MM.1S (cell line): ENCODE results near the gene PLXNA2.

Source experiments
- DNase-seq: peaks from one replicate; pipeline ENCODE4 v3.0.0-alpha.2; 2015
- H2AFZ ChIP-seq: fragments of 300-600 bp; sonication (generic); 2 replicates; pipeline ENCODE4 v1.6.0; 2016; ENCODE audit warnings: antibody characterized with exemption, low read length
- H3F3A ChIP-seq: fragments of 300-600 bp; sonication (generic); 2 replicates; pipeline ENCODE4 v1.6.1; 2016; ENCODE audit warnings: mild to moderate bottlenecking, antibody characterized with exemption, low read length, moderate library complexity, mixed read lengths; ENCODE audit not compliant: insufficient read depth
- H3K27ac ChIP-seq: fragments of 300-600 bp; sonication (generic); 2 replicates; pipeline ENCODE4 v1.5.1; 2016; ENCODE audit warnings: mild to moderate bottlenecking, low read length
- H3K27me3 ChIP-seq: fragments of 300-600 bp; sonication (generic); replicated peaks from 2 replicates; pipeline ENCODE4 v1.6.0; 2016; ENCODE audit warnings: low read length; ENCODE audit not compliant: insufficient read depth
- H3K36me3 ChIP-seq: fragments of 300-600 bp; sonication (generic); replicated peaks from 2 replicates; pipeline ENCODE4 v1.6.1; 2016; ENCODE audit warnings: mild to moderate bottlenecking, low read length, mixed read lengths; ENCODE audit not compliant: insufficient read depth
- H3K4me1 ChIP-seq: fragments of 300-600 bp; sonication (generic); 2 replicates; pipeline ENCODE4 v1.6.1; 2016; ENCODE audit warnings: low read length, mixed read lengths
- H3K4me2 ChIP-seq: fragments of 300-600 bp; sonication (generic); 2 replicates; pipeline ENCODE4 v1.6.0; 2016; ENCODE audit warnings: low read depth, low read length
- H3K4me3 ChIP-seq: fragments of 300-600 bp; sonication (generic); 2 replicates; pipeline ENCODE4 v1.5.1; 2016; ENCODE audit warnings: low read length, mixed read lengths
- H3K79me2 ChIP-seq: fragments of 300-600 bp; sonication (generic); 2 replicates; pipeline ENCODE4 v1.6.1; 2016; ENCODE audit warnings: mixed run types, low read length, mixed read lengths
- H3K9ac ChIP-seq: fragments of 300-600 bp; sonication (generic); 2 replicates; pipeline ENCODE4 v1.6.1; 2016; ENCODE audit warnings: low read length, mixed read lengths
- H3K9me2 ChIP-seq: fragments of 300-600 bp; sonication (generic); replicated peaks from 2 replicates; pipeline ENCODE4 v1.6.1; 2016; ENCODE audit warnings: mild to moderate bottlenecking, low read length, mixed read lengths; ENCODE audit not compliant: insufficient read depth
- H3K9me3 ChIP-seq: fragments of 300-600 bp; sonication (generic); replicated peaks from 2 replicates; pipeline ENCODE4 v1.6.1; 2016; ENCODE audit warnings: mild to moderate bottlenecking, low read length, mixed read lengths; ENCODE audit not compliant: insufficient read depth
- H4K20me1 ChIP-seq: fragments of 300-600 bp; sonication (generic); 2 replicates; pipeline ENCODE4 v1.6.1; 2016; ENCODE audit warnings: mild to moderate bottlenecking, low read length, moderate library complexity, mixed read lengths; ENCODE audit not compliant: insufficient read depth
- EZH2 ChIP-seq: fragments of 300-600 bp; sonication (generic); optimal IDR thresholded peaks from 2 replicates; pipeline ENCODE3; 2017; ENCODE audit warnings: low read depth, mild to moderate bottlenecking, antibody characterized with exemption, low read length, mixed read lengths
- EZH2phosphoT487 ChIP-seq: fragments of 300-600 bp; sonication (generic); IDR thresholded peaks from 2 replicates; pipeline ENCODE4 v1.6.1; 2018; ENCODE audit warnings: antibody characterized with exemption, low read length
- TF ChIP-seq, protein P1 (sequence below): fragments of 300-600 bp; sonication (generic); IDR thresholded peaks from 2 replicates; pipeline ENCODE4 v1.5.1; 2016; ENCODE audit warnings: antibody characterized with exemption, low read length, mixed read lengths

Gene PLXNA2

DNA sequence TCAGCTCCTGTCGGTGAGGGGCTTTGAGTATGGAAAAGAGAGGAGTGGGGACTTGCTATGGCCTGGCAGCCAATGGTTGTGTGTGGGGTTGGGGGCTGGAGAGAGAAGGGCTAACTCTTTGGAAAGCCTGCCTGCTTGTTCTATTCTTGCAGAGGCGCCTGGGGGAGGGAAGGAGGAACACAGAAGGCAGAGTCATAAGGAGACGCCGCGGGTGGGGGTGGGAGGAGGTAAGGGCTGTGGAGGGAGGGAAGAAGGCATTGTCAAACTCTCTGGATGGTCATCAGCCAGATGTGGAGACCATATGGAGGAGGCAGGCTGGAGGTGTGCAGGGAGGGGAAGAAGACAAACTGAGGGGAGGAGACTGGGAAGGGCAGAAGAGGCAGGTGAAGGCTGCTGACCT is 70.0 kb downstream of the PLXNA2 start:
- Histone ChIP-seq H4K20me1 (no peaks in the 10 kb centered on the region), H3K27ac (no peak overlapping the region), H3K9me2 (no peaks in the 10 kb centered on the region), H3K4me2 (no peak overlapping the region), H3K9ac (no peak overlapping the region), H3F3A (peaks cover 4% of the 10 kb centered on the region), H3K4me1 (peaks cover 10% of the 10 kb centered on the region), H3K27me3 (no peaks in the 10 kb centered on the region), H3K36me3 (no peaks in the 10 kb centered on the region), H3K79me2 (no peaks in the 10 kb centered on the region), H2AFZ (no peak overlapping the region), H3K4me3 (no peak overlapping the region), H3K9me3 (no peaks in the 10 kb centered on the region)
- no peak for TF ChIP-seq EZH2
- no peak for TF ChIP-seq EZH2phosphoT487
- no peak for DNase-seq

DNA sequence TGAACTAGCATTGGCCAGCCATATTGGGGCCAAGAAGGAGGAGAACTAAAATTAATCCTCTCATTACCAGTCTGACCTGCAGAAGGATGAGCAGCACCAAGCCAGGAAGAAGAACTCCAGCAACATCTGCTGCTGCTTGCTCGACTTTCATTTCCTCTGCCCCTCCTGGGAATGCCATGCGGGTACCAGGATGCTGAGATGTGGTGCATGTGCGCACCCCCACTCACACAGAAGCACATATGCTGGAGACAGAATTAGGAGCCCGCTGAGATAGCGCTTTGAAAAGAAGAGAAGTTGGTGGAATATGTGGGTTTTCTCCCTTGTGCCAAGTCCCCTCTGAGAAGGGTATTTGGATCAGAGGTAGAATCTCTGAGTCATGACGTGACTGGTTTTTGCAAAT is 70.4 kb downstream of the PLXNA2 start:
- H3K27ac ChIP-seq: no peak overlapping the region
- H3K36me3 ChIP-seq: no peaks in the 10 kb centered on the region
- H3K4me2 ChIP-seq: no peak overlapping the region
- no peak for TF ChIP-seq EZH2phosphoT487
- TF ChIP-seq, protein P1, sequence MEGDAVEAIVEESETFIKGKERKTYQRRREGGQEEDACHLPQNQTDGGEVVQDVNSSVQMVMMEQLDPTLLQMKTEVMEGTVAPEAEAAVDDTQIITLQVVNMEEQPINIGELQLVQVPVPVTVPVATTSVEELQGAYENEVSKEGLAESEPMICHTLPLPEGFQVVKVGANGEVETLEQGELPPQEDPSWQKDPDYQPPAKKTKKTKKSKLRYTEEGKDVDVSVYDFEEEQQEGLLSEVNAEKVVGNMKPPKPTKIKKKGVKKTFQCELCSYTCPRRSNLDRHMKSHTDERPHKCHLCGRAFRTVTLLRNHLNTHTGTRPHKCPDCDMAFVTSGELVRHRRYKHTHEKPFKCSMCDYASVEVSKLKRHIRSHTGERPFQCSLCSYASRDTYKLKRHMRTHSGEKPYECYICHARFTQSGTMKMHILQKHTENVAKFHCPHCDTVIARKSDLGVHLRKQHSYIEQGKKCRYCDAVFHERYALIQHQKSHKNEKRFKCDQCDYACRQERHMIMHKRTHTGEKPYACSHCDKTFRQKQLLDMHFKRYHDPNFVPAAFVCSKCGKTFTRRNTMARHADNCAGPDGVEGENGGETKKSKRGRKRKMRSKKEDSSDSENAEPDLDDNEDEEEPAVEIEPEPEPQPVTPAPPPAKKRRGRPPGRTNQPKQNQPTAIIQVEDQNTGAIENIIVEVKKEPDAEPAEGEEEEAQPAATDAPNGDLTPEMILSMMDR: no peak
- no peak for TF ChIP-seq EZH2
- H3K4me3 ChIP-seq: no peak overlapping the region
- no peaks in the 10 kb centered on the region for H3K79me2 ChIP-seq
- peaks cover 4% of the 10 kb centered on the region for H3F3A ChIP-seq
- no peaks in the 10 kb centered on the region for H3K9me2 ChIP-seq
- no peaks in the 10 kb centered on the region for H4K20me1 ChIP-seq
- no peak overlapping the region for H2AFZ ChIP-seq
- peaks cover 10% of the 10 kb centered on the region for H3K4me1 ChIP-seq
- H3K9ac ChIP-seq: no peak overlapping the region
- no peaks in the 10 kb centered on the region for H3K9me3 ChIP-seq
- no peaks in the 10 kb centered on the region for H3K27me3 ChIP-seq
- DNase-seq: no peak

DNA sequence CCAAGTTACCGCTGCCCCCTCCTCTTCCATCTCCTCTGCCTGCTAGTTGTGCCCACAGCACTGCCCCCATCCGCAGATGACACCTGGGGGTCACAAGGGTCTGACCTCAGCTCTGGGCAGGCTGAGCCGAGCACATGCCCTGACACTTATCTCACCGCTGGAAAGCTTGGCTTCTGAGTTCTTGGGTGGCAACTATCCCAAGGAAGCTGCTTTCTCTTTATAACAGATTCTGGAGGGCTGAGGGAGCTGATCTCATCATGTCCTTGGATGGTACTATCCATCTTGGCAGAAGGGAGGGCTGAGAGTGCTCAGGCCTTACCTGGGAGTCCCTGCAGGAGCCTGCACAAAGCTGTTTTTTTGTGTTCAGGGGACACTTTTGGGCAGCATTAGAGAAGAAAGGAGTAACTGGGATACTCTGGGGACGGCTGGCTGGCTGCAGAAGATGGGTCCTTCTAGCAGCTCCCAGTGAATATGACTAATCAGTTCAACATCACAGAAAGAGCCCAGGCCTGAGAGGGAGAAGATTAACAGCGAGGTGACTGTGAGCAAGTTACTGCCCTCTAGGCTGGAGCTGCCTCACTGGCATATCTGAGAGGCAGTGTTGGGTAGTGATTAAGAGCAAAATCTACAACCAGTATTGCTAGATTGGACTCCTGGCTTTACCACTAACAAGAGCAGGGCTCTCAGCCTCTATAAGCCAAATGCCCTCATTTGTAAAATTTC is 71.6 kb downstream of the PLXNA2 start:
- no peaks in the 10 kb centered on the region for H3K27me3 ChIP-seq
- DNase-seq: no peak
- H3K9me3 ChIP-seq: no peaks in the 10 kb centered on the region
- H2AFZ ChIP-seq: no peak overlapping the region
- no peaks in the 10 kb centered on the region for H3F3A ChIP-seq
- no peak overlapping the region for H3K9ac ChIP-seq
- H4K20me1 ChIP-seq: no peaks in the 10 kb centered on the region
- H3K36me3 ChIP-seq: no peaks in the 10 kb centered on the region
- H3K9me2 ChIP-seq: no peaks in the 10 kb centered on the region
- no peak overlapping the region for H3K4me3 ChIP-seq
- H3K4me2 ChIP-seq: no peak overlapping the region
- H3K4me1 ChIP-seq: no peaks in the 10 kb centered on the region
- H3K27ac ChIP-seq: no peak overlapping the region
- H3K79me2 ChIP-seq: no peaks in the 10 kb centered on the region
- TF ChIP-seq EZH2 (no peak), EZH2phosphoT487 (no peak)
- TF ChIP-seq, protein P1: no peak
